Superior temporal gyrus (tissue), 1 donor: ENCODE results near the gene PLEKHG4.
A peak's percentile ranks its signal among the peaks of the same experiment; 100 is the strongest.

Experiments
- DNase-seq: peaks from one replicate; pipeline ENCODE4 v3.0.0-alpha.2; 2016; ENCODE audit errors: extremely low spot score

Gene PLEKHG4

DNA sequence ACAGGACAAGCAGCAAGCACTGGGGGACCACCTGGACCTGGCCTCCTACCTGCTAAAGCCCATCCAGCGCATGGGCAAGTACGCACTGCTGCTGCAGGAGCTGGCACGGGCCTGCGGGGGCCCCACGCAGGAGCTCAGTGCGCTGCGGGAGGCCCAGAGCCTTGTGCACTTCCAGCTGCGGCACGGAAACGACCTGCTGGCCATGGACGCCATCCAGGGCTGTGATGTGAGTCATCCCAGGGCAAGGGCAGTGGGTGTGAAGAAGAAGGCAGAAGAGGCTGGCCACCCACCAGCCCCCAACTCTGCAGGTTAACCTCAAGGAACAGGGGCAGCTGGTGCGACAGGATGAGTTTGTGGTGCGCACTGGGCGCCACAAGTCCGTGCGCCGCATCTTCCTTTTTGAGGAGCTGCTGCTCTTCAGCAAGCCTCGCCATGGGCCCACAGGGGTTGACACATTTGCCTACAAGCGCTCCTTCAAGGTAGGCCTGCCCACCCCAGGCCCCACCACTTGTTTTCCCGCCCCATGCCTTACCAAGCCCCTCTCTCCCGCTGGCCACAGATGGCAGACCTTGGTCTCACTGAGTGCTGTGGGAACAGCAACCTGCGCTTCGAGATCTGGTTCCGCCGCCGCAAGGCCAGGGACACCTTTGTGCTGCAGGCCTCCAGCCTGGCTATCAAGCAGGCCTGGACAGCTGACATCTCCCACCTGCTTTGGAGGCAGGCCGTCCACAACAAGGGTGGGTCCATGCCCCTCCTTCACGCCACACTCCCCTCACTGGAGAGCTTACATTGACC lies 7.3 kb downstream of the PLEKHG4 start:
- no peak for DNase-seq

- no peak for DNase-seq
Observed at GRCh38 chr16:67287960-67288359, 8.6 kb downstream of the PLEKHG4 start.

DNA sequence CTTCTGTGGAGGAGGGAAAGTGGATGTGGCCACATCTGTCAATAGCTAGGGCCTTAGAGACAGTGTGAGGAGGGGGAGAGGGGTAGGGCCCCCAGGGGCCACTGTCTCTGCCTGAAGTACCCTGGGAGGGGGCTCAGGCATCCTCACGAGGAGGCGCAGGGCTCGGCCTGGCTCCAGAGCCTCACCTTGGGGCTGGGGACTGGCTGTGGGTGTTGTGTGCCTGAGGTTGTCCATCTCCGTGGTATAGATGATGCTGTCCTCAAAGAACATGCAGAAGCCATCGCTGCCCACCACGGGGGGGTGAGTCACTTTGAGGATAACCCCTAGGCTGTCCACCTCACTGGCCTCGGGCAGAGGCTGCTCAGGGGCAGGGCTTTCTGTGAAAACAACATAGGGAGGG lies 12.1 kb downstream of the PLEKHG4 start:
- DNase-seq: no peak

GRCh38 chr16:67294171-67294757 lies 14.9 kb downstream of the PLEKHG4 start:
- DNase-seq: no peak

DNA sequence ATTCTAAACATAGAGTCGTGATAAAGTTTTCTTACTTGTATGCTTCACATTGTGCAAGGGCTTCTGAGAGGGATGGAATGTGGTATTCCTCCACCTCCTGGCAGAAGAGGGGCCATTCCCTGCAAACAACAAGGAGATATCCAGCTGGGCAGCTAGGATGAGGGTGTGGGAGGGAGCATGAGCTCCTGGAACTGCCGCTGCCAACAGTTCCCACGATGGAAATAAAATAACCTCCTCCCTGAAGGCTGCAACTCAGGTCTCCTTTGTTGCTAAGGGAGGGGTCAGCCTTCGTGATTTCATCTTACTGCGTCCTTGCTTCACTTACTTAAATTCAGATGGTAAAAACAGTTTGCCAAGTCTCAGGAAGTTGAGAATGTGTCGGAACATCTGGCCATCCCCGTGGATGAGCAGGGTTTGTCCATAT lies 15.6 kb downstream of the PLEKHG4 start:
- no peak for DNase-seq

- DNase-seq: no peak
Observed at GRCh38 chr16:67296420-67296819, 17.1 kb downstream of the PLEKHG4 start.

GRCh38 chr16:67298277-67298676 lies 18.9 kb downstream of the PLEKHG4 start:
- no peak for DNase-seq

DNA sequence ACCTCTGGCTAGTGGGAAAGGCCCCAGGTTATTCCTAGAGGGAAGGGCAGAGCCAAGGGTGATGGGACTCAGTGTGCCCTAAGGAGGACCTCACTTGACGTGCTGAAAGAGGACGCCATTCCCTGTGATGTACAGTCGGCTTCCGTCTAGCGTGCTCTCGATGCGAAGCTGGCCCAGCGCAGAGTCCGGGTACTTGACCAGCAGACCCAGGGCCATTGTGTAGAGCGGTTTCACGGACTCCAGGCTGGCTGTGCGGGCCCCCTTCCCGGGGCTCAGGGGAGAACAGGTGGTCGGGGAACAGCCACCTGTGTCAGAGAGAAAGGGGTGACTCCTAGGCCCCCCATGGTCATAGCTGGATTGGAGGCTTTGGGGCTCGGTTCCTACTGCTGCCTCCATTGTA lies 19.9 kb downstream of the PLEKHG4 start:
- no peak for DNase-seq

DNA sequence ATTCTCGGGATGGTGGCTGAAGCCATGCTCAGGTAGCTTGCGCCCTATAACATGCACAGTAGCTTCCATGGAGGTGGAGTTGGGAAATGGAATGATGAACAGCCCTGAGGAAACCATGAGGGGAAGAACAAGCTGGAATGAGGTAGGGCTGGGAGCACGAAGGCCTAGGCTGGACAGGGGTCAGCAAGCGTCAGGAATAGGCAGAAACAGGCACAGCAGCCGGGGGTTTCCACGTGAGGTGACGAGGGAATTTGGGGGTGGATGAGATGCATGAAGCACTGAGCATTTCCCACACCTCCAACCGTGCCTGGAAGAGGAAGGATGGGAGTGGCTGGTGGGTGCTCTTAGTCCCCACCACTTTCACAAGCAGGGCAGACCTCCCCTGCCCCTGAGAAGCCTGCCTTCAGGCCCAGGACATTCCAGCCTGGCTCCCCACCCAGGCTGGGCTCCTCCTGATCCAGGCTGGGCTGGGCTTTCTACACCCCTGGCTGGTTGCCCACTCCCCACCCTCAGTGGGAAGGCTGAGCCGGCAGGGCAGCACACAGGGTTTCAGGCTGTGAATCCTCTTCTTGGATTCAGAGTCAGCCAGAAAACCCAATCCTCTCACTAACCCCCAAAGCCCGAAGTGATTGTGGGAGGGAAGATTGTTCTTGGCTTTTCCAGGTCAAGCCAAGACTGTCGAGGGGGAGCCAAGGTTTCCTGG lies 21.9 kb downstream of the PLEKHG4 start:
- no peak for DNase-seq

GRCh38 chr16:67302076-67302475 lies 22.7 kb downstream of the PLEKHG4 start:
- DNase-seq: no peak

GRCh38 chr16:67302970-67303369 lies 23.6 kb downstream of the PLEKHG4 start:
- no peak for DNase-seq

DNA sequence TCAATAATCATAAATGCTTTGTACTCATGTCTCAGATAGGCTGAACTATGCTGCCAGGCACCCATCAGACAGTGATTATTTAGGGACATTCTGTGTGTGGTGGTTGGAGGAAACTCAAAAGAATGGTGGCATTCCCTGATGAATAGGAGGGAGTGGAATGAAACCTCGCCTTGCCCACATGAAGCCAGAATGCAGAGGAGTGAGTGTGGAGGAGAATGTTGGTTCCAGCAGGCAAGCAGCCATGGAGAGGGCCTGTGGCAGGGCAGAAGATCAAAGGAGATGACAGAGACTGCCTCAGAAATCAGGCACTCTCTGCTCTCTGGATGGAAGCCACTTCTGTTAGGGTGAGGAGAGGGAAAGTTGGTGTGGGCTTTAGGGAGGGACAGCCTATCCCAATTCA lies 24.7 kb downstream of the PLEKHG4 start:
- DNase-seq: no peak

- no peak for DNase-seq
Observed at GRCh38 chr16:67305216-67306071, 26.1 kb downstream of the PLEKHG4 start.

- no peak for DNase-seq
Observed at GRCh38 chr16:67310561-67310960, 31.2 kb downstream of the PLEKHG4 start.

GRCh38 chr16:67311607-67312488 lies 32.5 kb downstream of the PLEKHG4 start:
- DNase-seq: peak; percentile 36

- no peak for DNase-seq
Observed at GRCh38 chr16:67312719-67313118, 33.4 kb downstream of the PLEKHG4 start.

DNA sequence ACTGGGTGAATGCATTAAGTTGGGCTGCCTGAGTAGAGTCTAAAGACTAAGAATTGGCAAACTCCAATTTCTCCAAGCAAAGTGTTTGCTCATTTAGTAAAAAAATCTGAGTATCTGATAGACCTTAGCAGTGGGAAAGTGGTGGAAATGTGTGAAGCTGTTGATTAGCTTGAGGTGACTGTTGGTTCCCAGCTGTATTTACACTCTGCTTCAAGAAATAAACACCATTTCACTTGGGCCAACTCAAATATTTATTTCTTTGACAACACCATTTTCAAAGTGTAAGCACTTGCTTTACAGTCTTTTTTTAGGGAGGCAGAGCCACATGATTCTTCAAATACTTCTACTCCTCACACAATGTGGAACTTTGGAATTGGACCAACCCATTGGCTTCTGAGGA lies 38.5 kb downstream of the PLEKHG4 start:
- no peak for DNase-seq

DNA sequence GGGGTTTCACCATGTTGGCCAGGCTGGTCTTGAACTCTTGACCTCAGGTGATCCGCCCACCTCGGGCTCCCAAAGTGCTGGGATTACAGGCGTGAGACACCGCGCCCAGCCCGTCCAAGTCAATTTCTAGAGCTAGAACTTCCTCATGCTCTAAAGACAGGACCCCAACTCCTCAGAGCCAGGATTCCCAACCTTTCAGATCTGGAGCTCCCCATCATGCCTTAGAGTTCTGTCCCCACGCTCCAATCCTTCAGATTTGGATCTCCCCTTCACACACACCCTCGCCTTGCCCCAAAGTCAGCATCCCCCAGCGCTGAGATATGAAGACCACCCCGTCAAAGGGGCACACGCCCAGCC lies 46.8 kb downstream of the PLEKHG4 start:
- DNase-seq: no peak

- no peak for DNase-seq
Observed at GRCh38 chr16:67326472-67327309, 47.4 kb downstream of the PLEKHG4 start, which contains the start of the genes KCTD19 and LRRC36. Gene KCTD19 (minus strand): TSS chr16:67326741. CDS start chr16:67326707, 34 bp downstream. Gene LRRC36 (plus strand): TSS chr16:67326815. CDS start chr16:67326863, 48 bp downstream.

DNA sequence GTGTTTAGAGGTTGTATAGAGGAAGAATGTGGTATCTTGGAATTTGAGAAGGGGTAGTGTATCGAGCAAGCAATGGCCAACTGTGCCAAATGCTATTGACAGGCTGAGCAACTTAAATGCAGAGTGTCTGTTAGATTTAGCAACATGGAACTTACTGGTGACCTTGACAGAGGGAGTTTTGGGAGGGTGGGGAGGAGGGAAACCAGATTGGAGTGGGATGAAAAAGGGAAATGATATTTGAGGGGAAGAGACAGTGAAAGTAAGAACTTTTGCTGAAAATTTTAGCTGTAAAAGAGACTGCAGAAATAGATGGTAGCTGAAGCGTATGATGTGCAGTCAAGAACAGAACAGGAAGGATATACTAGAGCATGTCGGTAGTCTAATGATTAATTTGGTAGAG lies 48.4 kb downstream of the PLEKHG4 start:
- no peak for DNase-seq
